GM13977 (cell line): ENCODE results near the gene HABP2.

Experiments used
- DNase-seq: peaks from one replicate; pipeline ENCODE4 v3.0.0; 2012; ENCODE audit warnings: low spot score
- CTCF ChIP-seq: IDR thresholded peaks from 2 replicates; pipeline ENCODE4 v1.5.1; 2012; ENCODE audit warnings: mild to moderate bottlenecking, control low read depth; ENCODE audit not compliant: insufficient read depth; ENCODE audit errors: extremely low read depth, missing control alignments
- in situ Hi-C: fragments of 300-500 bp; cut with MboI; formaldehyde crosslinking; loops from one replicate; pipeline ENCODE4 v1.12.0; 2022; ENCODE audit warnings: low sequenced_read_pairs, low pct_unique_long_range_greater_than_20kb, mixed read lengths, inconsistent platforms; ENCODE audit not compliant: unreplicated experiment

Gene HABP2

GRCh38 chr10:113578773-113579172 lies 25.9 kb downstream of the HABP2 start:
- no peak for DNase-seq
- in situ Hi-C loops: no loop called here
- TF ChIP-seq CTCF: no peak

GRCh38 chr10:113581092-113581491 lies 28.2 kb downstream of the HABP2 start:
- in situ Hi-C loops: no loop called here
- no peak for TF ChIP-seq CTCF
- DNase-seq: no peak

- no peak for DNase-seq
- in situ Hi-C loops: no loop called here
- TF ChIP-seq CTCF: no peak
Observed at GRCh38 chr10:113583571-113583970, 30.7 kb downstream of the HABP2 start.

DNA sequence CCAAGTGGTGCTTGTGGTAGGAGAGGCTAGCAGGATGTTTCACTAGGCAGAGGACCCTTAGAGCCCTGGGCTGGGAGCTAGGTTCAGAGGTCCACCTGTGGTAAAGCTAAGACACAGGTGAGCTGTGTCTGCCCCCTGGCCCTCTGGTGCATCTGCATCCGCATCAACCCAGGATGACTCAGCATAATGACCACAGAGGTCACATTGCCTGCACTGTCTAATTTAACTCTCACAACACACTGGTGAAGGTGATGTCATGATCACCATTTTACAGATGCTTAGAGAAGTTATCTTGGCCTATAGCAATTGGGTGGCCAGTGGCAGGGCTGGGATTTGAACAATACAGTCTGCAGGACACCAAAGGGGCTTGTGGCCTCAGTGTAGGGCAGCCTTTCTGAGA lies 33.1 kb downstream of the HABP2 start:
- no peak for TF ChIP-seq CTCF
- peak; percentile 26 for DNase-seq
- in situ Hi-C loops: no loop called here

DNA sequence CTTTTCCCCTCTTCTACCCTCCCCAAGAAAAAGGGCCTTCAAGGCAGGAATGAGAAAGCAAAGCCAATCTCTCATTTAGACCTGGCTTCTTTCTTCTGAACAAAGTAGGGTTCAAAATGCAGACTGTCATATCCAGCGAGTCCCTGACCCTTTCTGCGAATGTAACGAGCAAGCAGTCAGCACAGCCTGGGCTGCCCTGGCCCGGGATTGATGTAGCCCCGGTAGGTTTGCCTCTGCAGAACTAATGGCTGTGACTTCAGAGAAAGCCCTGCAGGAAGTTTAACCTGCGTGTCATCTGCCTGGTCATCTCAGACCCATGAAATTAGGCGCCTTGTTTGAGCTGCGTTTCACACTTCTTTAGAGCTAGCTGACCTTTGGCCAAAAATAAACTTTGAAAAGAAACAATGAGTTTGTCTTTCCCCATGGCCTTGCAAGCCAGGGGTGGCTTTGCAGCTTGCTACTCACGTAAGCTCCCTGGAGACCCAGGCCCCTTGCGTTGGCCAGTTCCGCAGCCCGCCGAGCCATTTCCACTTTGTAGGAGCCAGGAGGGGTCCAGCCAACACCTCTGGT lies 36.4 kb downstream of the HABP2 start:
- DNase-seq: no peak
- in situ Hi-C loops: no loop called here
- no peak for TF ChIP-seq CTCF

GRCh38 chr10:113590581-113590980 lies 37.7 kb downstream of the HABP2 start:
- no peak for DNase-seq
- no peak for TF ChIP-seq CTCF
- in situ Hi-C loops: no loop called here

DNA sequence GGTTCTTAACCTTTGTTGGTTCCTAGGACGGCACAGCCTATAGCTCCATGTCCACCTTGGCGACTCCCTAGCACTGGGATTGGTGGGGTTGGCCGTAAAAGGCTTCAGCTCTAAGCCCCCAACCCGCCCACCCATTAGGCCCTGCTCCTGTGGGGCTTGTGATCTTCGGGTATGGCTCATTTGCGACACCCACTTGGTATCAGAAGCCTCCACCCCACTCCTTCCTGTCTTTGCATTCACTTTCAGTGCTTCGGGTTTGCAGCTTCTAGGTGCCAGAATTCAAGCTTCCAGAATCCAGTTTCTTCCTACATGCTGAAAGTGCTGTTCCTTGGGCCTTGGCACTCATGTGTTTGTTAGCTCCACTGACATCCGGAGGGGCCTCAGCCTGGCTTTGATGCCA lies 39.5 kb downstream of the HABP2 start:
- no peak for TF ChIP-seq CTCF
- in situ Hi-C loops: no loop called here
- no peak for DNase-seq
